Measurements from ENCODE around the gene WNT10A. TPM values are rescaled to one million over a fixed set of nuclear protein-coding genes. Genes with fewer than 3 reads are reported as not detected.

The WNT10A gene
- total and polyA plus RNA-seq, 10 of the 15 experiments (the other 5 are each of a cell fraction or from before 2014, with no cell fraction given), result 0.61 to 45.0 (median 6.9) TPM

DNA sequence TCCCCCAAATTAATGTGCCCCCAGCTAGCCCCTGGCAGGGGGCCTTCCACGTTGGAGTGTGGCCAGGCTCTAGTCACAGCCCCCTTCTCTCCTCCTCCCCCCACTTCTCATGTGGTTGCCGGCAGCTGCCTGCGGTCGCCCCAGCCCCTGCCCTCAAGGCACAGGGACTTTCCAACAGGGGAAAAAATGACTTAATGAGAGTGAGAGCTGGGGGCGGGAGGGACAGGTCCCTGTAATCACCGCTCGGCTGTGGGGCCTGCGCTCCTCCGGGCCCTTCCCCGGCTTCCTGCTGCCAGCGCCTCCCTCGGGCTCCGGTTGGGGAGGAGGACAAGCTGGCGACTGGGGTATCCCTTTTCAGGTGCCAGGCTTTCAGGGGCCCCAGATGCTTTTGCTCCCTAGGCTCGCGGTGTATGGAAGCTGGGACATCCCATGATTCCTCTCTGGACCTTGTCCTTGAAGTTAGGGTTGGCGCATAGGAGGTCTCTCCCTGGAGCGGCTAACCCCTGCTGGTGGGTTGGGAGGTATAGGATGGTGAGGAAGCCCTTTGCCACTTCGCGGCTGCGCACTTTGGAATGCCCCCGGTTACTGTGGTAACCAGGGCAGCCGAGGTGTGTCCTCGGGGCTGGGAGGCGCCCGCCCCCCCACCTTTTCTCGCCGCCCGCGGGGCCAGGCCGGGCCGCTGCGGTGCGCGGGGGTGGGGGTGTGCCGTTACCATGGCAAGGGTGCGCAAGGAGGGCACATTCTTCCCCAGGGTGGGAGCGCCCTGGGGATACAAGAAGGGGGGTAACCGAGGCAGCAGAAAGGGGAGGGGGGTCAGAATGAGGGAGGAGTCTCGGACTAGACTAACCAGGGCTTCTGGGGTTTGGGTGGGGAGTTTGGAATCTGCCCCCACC lies 16.1 kb downstream of the WNT10A start (continued):
- TF ChIP-seq RUNX3 (IDR thresholded peaks at IDR 0.05; ENCODE audit: low read length) (no peak), ATF3 (IDR thresholded peaks at IDR 0.05; ENCODE audit: borderline replicate concordance, extremely low read depth, low read depth, low read length) (no peak), ZBTB40 (IDR thresholded peaks at IDR 0.05; ENCODE audit: borderline replicate concordance) (no peak), NFIC (IDR thresholded peaks at IDR 0.05; ENCODE audit: low read depth, low read length) (no peak), CTCF (IDR thresholded peaks at IDR 0.05 in 2 of 3, conservative IDR thresholded peaks at IDR 0.05 in 1 of 3; ENCODE audit: control insufficient read depth in 2 of 3, extremely low read depth in 1 of 3, insufficient read depth in 1 of 3, low read depth in 3 of 3, low read length in 3 of 3) (peak in 1 of 3 experiments; percentile 1; a peak in 1 of 6 replicates), CHD2 (IDR thresholded peaks at IDR 0.05; ENCODE audit: borderline replicate concordance, low read depth, low read length) (peak; percentile 90), TCF3 (IDR thresholded peaks at IDR 0.05; ENCODE audit: borderline replicate concordance, insufficient read depth, low read depth, low read length) (peak; percentile 100), IRF5 (IDR thresholded peaks at IDR 0.05; ENCODE audit: borderline replicate concordance) (no peak; the same call in 1 of the 2 replicates), RELB (IDR thresholded peaks at IDR 0.05; ENCODE audit: low read depth) (peak; percentile 100), CREB1 (IDR thresholded peaks at IDR 0.05; ENCODE audit: low read depth) (no peak), SPI1 (IDR thresholded peaks at IDR 0.05; ENCODE audit: borderline replicate concordance, insufficient read depth, low read depth, low read length) (no peak), USF2 (IDR thresholded peaks at IDR 0.05; ENCODE audit: borderline replicate concordance, low read depth, low read length) (no peak), POLR2AphosphoS2 (IDR thresholded peaks at IDR 0.05; ENCODE audit: low read depth, low read length) (no peak; the same call in 1 of the 2 replicates), USF1 (IDR thresholded peaks at IDR 0.05; ENCODE audit: borderline replicate concordance, extremely low read length, insufficient read depth, low read depth, low read length) (no peak)

All from GM12878 (cell line).